GM21723 (cell line): ENCODE data around the gene SNUPN.
A peak's percentile ranks its signal among the peaks of the same experiment; 100 is the strongest.
"Not testable (repeated sequence)": the region's sequence is repeated elsewhere in the genome, so short reads cannot be mapped to it uniquely, and the experiment has no call there.

Source experiments
- ATAC-seq: cut with Tn5 transposase; IDR thresholded peaks from one replicate; pipeline ENCODE4 v1.9.1; 2021; ENCODE audit warnings: mild to moderate bottlenecking, moderate library complexity; ENCODE audit not compliant: unreplicated experiment

SNUPN gene

GRCh38 chr15:75584121-75584520 is 41.4 kb downstream of the SNUPN start:
- ATAC-seq: no peak

- no peak for ATAC-seq
These were observed 41.8 kb downstream of the SNUPN start for GRCh38 chr15:75583701-75584100.

GRCh38 chr15:75582943-75583342 is 42.6 kb downstream of the SNUPN start:
- ATAC-seq: not testable (repeated sequence)

GRCh38 chr15:75578948-75579920 is 46.3 kb downstream of the SNUPN start, which contains the start of gene PTPN9:
TSS of gene PTPN9 (minus strand) at chr15:75579315. CDS start at chr15:75578776, 539 bp downstream.
- ATAC-seq: peak; percentile 56

DNA sequence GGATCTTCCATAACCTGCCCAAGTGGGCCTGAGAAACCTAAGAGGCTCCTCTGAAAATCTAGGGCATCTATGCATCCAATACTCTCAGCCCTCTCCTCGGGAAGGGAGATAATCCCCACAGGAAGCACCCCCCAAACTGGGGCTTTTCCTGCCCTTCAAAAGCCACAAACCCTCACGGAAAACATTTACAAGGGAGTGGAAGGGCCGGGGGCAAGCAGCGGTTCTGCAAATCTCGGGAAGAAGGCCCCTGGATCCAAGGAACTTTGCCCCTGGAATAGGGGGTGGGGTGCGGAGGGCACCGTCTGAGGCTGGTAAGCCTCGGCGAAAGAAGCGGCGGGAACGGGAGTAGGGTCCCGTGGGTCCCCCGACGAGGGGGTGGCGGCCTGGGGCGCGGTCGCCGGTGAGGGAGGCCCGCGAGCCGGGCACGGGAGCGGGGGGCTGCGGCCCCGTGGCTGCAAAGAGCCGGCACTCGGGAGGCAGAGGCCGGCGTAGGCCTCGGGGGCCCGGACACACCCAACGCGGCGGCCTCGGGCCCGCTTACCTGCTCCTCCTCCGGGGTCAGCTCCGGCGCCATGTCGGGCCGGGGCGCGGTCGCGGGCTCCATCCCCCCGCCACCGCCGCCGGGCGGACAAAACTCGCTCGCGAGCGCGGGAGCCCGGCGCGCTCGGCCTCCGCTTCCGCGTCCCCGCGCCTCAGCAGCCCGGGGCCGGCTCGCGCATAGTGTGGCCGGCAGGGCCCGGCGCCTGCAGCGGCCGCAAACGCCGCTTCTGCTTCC is 47.2 kb downstream of the SNUPN start:
- ATAC-seq: peak; percentile 46

- no peak for ATAC-seq
These were observed 47.9 kb downstream of the SNUPN start for GRCh38 chr15:75577401-75578172.

DNA sequence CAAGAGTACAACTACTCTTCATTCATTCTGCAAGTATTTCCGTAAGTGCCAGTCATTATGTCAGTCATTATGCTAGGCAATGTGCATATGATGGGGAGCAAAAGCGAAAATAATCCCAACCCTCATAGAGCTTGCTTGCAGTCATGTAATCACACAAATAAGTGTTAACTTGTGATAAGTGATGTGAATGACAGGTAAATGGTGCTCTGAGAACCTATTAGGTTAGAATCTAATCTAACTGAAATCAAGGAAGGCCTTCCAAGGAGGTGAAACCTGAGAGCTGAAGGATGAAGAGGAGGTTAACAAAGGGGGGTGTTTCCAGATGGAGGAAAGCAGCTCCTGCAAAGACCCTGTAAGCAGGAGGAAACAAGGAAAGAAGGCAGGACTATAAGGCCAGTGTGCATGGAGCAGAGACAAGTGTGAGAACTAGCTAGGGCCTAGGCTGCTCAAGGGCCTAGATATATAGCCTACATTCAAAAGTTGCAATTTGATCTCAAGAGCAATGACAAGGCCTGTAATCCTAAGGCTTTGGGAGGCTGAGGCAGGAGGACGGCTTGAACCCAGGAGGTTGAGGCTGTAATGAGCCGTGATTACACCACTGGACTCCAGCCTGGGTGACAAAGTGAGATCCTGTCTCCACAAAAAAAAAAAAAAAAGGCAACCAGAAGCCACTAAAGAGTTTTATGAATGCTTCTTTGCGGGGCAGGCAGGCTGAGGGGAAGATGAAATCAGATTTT is 51.7 kb downstream of the SNUPN start:
- ATAC-seq: no peak

GRCh38 chr15:75570126-75570845 is 55.2 kb downstream of the SNUPN start:
- ATAC-seq: no peak

- ATAC-seq: no peak
These were observed 60.2 kb downstream of the SNUPN start for GRCh38 chr15:75565062-75565970.

- ATAC-seq: no peak
These were observed 63.6 kb downstream of the SNUPN start for GRCh38 chr15:75561888-75562287.

- ATAC-seq: not testable (repeated sequence)
These were observed 66.2 kb downstream of the SNUPN start for GRCh38 chr15:75559360-75559759.

- not testable (repeated sequence) for ATAC-seq
These were observed 66.6 kb downstream of the SNUPN start for GRCh38 chr15:75558955-75559354.

- no peak for ATAC-seq
These were observed 70.8 kb downstream of the SNUPN start for GRCh38 chr15:75554717-75555116.

GRCh38 chr15:75553659-75554058 is 71.9 kb downstream of the SNUPN start:
- no peak for ATAC-seq

GRCh38 chr15:75551091-75551490 is 74.4 kb downstream of the SNUPN start:
- ATAC-seq: no peak
